Sciatic nerve (tissue), 2 donors: Measurements from ENCODE around the gene SHROOM3. TPM values are rescaled to one million over a fixed set of nuclear protein-coding genes. Genes with fewer than 3 reads are reported as not detected.

Experiments
- ATAC-seq: fragments of 200-7000 bp; cut with Tn5 transposase; one replicate; pipeline ENCODE4 v1.9.1; 2020; ENCODE audit warnings: mild to moderate bottlenecking, moderate library complexity
- DNase-seq: peaks from one replicate; pipeline ENCODE4 v3.0.0-alpha.2; 2020; ENCODE audit warnings: low spot score
- intact Hi-C: fragments of 100-400 bp; cut with DNase I; formaldehyde crosslinking; loops from one replicate; pipeline ENCODE4 v1.14.2; 2022
- total RNA-seq: library from RNA; stranded (reverse); fragmentation: NEBNext Ultra II Directional; extraction: Animal tissue kit (Norgen Biotek cat#: 25700); gene quantifications from one replicate; pipeline ENCODE4 v1.2.1, GENCODE V29; 2021
- donor health status: DM: no; HTN: no; CAD: no.
- donor health status: DM: no; HTN: no; CAD: no.

The SHROOM3 gene
- total RNA-seq, 1 donor from 2014 or later: 46.2 TPM

DNA sequence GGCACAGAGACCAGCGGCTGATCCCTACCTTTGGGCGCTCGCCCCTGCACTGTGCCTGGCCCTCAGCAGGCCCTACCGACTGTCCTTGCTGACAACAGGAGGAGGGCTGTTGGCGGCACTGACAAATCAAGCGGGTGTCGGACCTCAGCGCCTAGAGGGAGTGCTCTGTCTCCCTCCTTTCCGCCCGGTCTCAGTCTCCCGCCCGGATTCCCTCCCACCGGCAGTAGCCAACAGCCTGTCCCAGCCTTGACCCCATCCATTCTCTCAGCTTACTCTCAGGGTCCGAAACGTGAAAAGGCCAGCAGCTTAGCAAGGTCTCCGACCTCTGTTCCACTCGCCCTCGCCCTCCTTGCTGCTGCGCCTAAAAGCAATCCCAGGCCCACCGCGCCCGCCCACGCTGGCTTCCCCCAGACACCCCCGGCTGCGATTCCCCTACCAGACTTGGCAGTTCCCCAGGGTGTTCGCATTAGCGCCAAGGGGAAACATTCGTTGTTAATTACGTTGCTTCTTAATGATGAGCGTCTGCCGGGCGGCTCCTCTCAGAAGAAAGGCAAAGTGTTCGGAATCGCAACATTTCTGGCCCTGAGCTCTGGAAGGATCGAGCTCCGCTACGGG, 366.7 kb downstream of the SHROOM3 start:
- intact Hi-C loops: no loop called here
- DNase-seq: no peak
- ATAC-seq: peak; percentile 49

- ATAC-seq: peak; percentile 73
- intact Hi-C loops: no loop called here
- DNase-seq: no peak
Measured at GRCh38 chr4:76802236-76803021, 367.4 kb downstream of the SHROOM3 start.

GRCh38 chr4:76803522-76803921, 368.5 kb downstream of the SHROOM3 start:
- DNase-seq (no peak), ATAC-seq (peak; percentile 77)
- intact Hi-C loops: no loop called here

- peak; percentile 37 for ATAC-seq
- intact Hi-C loops: no loop called here
- no peak for DNase-seq
Measured at GRCh38 chr4:76804096-76804495, 369.1 kb downstream of the SHROOM3 start.

- intact Hi-C loops: no loop called here
- no peak for ATAC-seq
- DNase-seq: no peak
Measured at GRCh38 chr4:76806346-76806745, 371.3 kb downstream of the SHROOM3 start.

GRCh38 chr4:76806757-76807156, 371.7 kb downstream of the SHROOM3 start:
- no peak for DNase-seq
- no peak for ATAC-seq
- intact Hi-C loops: no loop called here

GRCh38 chr4:76809594-76810305, 374.7 kb downstream of the SHROOM3 start:
- DNase-seq (no peak), ATAC-seq (no peak)
- intact Hi-C loops: no loop called here

- intact Hi-C loops: no loop called here
- peak; percentile 60 for ATAC-seq
- no peak for DNase-seq
Measured at GRCh38 chr4:76811604-76812412, 376.8 kb downstream of the SHROOM3 start.

DNA sequence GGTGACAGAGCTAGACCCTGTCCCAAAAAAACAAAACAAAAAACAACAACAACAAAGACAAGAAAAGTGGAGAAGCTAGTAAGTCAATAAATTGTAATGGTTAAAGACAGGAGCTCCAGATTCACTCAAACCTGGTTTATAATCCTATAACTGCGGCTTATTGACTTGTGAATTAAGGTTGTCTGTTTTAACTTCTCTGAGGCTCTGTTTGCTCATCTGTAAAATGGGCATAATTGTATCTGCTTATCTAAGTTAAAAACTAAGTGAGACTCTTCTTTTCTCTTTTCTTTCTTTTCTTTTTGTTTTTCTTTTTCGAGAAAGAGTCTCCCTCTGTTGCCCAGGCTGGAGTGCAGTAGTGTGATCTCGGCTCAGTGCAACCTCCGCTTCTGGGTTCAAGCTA, 378.0 kb downstream of the SHROOM3 start:
- intact Hi-C loops: no loop called here
- ATAC-seq (no peak), DNase-seq (no peak)

GRCh38 chr4:76821641-76822040, 386.6 kb downstream of the SHROOM3 start:
- intact Hi-C loops: no loop called here
- ATAC-seq: peak; percentile 89
- no peak for DNase-seq

DNA sequence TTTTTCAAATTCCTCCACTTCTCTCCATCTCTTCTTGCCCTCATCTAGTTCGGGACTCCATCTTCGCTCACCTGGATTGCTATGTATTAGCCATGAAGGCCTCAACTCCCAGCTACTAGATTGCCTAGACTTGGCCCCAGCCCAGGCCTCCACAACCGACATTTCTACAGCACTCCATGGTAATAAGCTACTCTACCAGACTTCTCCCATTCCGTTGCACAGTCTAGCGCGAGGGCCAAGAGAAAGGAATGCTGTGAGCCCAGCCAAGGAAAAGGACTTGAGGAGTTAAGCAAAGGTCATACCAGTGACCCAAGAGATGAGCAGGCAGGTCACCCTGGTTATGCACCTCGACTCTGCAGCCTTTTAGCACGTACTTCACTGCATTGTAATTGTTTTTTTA, 387.3 kb downstream of the SHROOM3 start:
- DNase-seq (peak; percentile 61), ATAC-seq (peak; percentile 87)
- intact Hi-C loops: no loop called here

DNA sequence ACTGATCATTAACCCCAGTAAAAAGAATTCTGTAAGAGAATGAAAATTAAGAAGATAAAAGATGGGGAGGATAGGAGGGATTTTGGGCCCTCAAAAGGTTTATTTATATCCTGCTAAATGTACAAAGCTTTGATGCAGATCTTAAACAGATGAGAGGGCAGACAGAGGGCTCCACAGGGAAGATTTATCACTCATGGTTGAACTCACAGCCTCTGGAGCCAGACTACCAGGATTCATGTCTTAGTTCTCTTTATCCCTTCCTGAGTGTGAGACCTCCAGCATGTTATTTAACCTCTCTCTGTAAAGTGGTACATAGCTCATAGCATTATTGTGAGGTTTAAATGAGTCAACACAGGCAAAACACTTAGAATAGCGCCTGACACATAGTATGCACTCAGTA, 388.5 kb downstream of the SHROOM3 start:
- no peak for ATAC-seq

GRCh38 chr4:76830612-76830963, 395.6 kb downstream of the SHROOM3 start:
- no peak for DNase-seq
- intact Hi-C loops: no loop called here
- peak; percentile 58 for ATAC-seq

More for the DNA sequence above, 388.5 kb downstream of the SHROOM3 start:
- intact Hi-C loops: no loop called here
- DNase-seq: no peak

DNA sequence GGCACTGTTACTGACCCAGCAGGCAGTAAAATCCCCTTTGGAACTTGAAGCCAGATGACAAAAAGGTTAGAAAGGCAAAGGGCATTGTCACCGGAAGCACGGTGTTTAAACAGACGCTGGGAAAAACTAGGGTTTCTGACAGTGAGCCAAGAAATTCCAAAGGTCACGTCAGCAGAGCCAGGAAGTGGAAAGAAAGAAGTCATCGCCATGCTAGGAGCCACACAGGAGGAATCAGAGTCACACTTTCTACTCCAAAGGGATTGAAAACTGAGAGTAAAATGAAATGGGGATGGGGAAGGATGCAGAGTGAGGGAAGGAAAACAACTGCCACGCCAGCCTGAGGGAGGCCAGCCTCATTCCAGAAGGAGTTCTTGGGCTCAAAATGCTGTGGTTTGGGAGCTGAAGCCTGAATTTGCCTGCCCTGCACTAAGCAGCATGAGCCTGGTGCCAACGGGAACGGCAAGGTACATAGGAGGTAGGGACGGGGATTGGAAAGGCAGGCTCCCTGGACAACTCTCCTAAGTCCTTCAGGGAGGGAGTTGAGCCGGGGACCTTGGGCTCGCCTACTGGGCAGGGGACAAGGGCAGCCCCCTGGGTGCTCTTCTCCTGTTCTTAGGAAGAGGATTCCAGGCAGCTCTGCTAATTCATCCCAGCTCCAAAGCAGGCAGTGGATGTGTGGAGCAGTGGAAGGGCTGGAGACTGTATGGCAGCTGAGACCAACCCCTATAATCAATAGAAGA, 396.1 kb downstream of the SHROOM3 start:
- ATAC-seq (peak; percentile 84), DNase-seq (peak; percentile 60)
- intact Hi-C loops: no loop called here

DNA sequence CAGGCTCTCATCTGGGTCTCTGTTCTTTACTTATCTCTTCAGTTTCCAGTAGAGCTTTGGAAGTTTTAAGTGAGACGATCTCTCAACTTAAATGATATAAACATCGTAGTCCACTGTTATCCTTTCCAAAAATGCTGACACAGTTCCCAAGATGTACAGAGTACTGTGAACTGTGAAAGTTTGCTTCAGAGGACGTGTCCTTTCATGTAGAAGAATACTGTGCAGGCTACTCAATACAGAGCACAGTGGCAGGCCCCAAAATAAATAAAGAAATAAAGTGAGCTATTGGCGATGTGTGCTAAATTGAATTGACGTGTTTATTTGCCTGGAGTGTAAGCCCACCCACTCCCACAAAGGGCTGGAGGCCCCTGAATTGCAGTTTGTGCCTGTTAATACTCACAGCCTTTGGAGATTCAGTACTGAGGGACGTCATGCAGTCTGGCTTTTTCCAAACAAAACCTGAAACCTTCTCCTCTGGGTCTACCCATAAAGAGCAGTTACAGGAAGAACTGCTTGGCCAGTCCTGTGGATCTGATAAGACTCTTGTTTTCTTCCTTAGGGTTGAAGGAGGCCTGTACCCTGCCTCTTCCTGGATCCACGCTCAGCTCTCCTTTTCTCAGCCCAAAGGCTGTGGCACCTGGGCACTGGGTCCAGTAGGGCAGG, 396.8 kb downstream of the SHROOM3 start:
- intact Hi-C loops: no loop called here
- peak; percentile 65 for ATAC-seq

More for the DNA sequence above, 396.8 kb downstream of the SHROOM3 start:
- no peak for DNase-seq
